ENCODE data around the gene PROM2. TPM values are rescaled to one million over a fixed set of nuclear protein-coding genes. Genes with fewer than 3 reads are reported as not detected.

PROM2 gene
- total RNA-seq, 1 experiment from 2014 or later, result 3.1 TPM

GRCh38 chr2:95272781-95273180, 1.5 kb upstream of the PROM2 start:
- DNase-seq, result no peak

More at GRCh38 chr2:95272781-95273180, 1.5 kb upstream of the PROM2 start:
- no peak overlapping the region for H3K4ac ChIP-seq (ENCODE audit: low read depth, low read length)
- Mint-ChIP-seq H3K9me3 (no peaks in the 10 kb centered on the region; a peak in 1 of 5 replicates), H3K4me3 (no peak overlapping the region), H3K27me3 (ENCODE audit: low read depth) (no peaks in the 10 kb centered on the region), H3K36me3 (ENCODE audit: insufficient read depth in 1 of 3, low read depth in 3 of 3) (no peaks in the 10 kb centered on the region; a peak in 1 of 7 replicates), H3K27ac (no peak overlapping the region), H3K4me1 (peaks cover 19 to 31% of the 10 kb centered on the region in 2 experiments)
- no peak overlapping the region for H2BK15ac ChIP-seq (ENCODE audit: low read depth, low read length)
- no peaks in the 10 kb centered on the region for H3K9me3 ChIP-seq (ENCODE audit: control insufficient read depth, low read depth, low read length)
- no peak overlapping the region for H2BK20ac ChIP-seq (ENCODE audit: low read depth, low read length, poor library complexity, severe bottlenecking)
- no peaks in the 10 kb centered on the region for H3K79me2 ChIP-seq (ENCODE audit: insufficient read depth, low read length)
- no peak overlapping the region for H2BK120ac ChIP-seq (ENCODE audit: low read depth, low read length, poor library complexity, severe bottlenecking)
- no peak overlapping the region for H3K18ac ChIP-seq (ENCODE audit: insufficient read length, low read depth, low read length)
- H4K5ac ChIP-seq (ENCODE audit: insufficient read length, low read depth, low read length), result no peak overlapping the region
- no peak overlapping the region for H2AK5ac ChIP-seq (ENCODE audit: insufficient read length, low read length)
- no peak overlapping the region for H4K91ac ChIP-seq (ENCODE audit: insufficient read length, low read depth, low read length)
- H3K9ac ChIP-seq (ENCODE audit: extremely low read depth, insufficient read length, low read length), result no peak overlapping the region
- H3K27me3 ChIP-seq (ENCODE audit: insufficient read depth, low read length), result no peaks in the 10 kb centered on the region
- no peaks in the 10 kb centered on the region for H3K23me2 ChIP-seq (ENCODE audit: insufficient read length, low read depth, low read length, poor library complexity, severe bottlenecking)
- no CpG with 5 or more reads among the region's 1 CpG for WGBS (ENCODE audit: extremely low coverage, insufficient read length, low lambda C conversion rate)
- no peak overlapping the region for H3K23ac ChIP-seq (ENCODE audit: insufficient read length, low read depth, low read length)
- no peak for TF ChIP-seq CTCF (conservative IDR thresholded peaks at IDR 0.05)
- H3K4me2 ChIP-seq (ENCODE audit: insufficient read depth, insufficient read length, low read length), result no peak overlapping the region
- H2BK12ac ChIP-seq (ENCODE audit: insufficient read length, low read depth, low read length), result no peak overlapping the region
- H3T11ph ChIP-seq (ENCODE audit: low read length), result no peak overlapping the region
- no peak overlapping the region for H2AFZ ChIP-seq (ENCODE audit: low read length)
- H3K14ac ChIP-seq (ENCODE audit: insufficient read depth, low read length), result no peak overlapping the region
- H3K79me1 ChIP-seq (ENCODE audit: insufficient read depth, low read depth, low read length, poor library complexity, severe bottlenecking), result no peaks in the 10 kb centered on the region
- no peak overlapping the region for H2BK5ac ChIP-seq (ENCODE audit: insufficient read length, low read length)
- no peak overlapping the region for H3K56ac ChIP-seq (ENCODE audit: insufficient read length, low read depth, low read length)
- H3K4me1 ChIP-seq (ENCODE audit: insufficient read depth, low read length), result no peaks in the 10 kb centered on the region; the same call in 1 of the 2 replicates
- no peak overlapping the region for H4K8ac ChIP-seq (replicated peaks; ENCODE audit: insufficient read length, low read depth, low read length)
- H3K27ac ChIP-seq (ENCODE audit: insufficient read length, low read depth, low read length), result no peak overlapping the region
- no peaks in the 10 kb centered on the region for H4K20me1 ChIP-seq (ENCODE audit: control insufficient read depth, insufficient read depth, insufficient read length)
